AG04449 (cell line): ENCODE data around the gene FRMD4B.

Experiments
- CTCF ChIA-PET: fragments of 350-600 bp; formaldehyde crosslinking; extraction: SDS; loops from one replicate; lab custom pipeline; 2021; ENCODE audit warnings: antibody characterized with exemption; lab: Yijun Ruan, JAX
- POLR2A ChIA-PET: fragments of 400-600, 350-600 bp; formaldehyde crosslinking; extraction: SDS; loops from one replicate; lab custom pipeline; 2020; ENCODE audit warnings: antibody characterized with exemption, inconsistent platforms; lab: Yijun Ruan, JAX
- DNase-seq: peaks from one replicate; pipeline ENCODE4 v3.0.0-alpha.2; 2010; ENCODE audit warnings: low read depth, low spot score
- H3K4me3 ChIP-seq: 2 replicates; pipeline ENCODE4 v1.5.1; 2011; ENCODE audit warnings: low read depth, mild to moderate bottlenecking, control low read depth, low read length
- TF ChIP-seq, protein P1 (sequence below): IDR thresholded peaks from one replicate; pipeline ENCODE4 v1.5.1; 2011; ENCODE audit warnings: mild to moderate bottlenecking, moderate library complexity, low read length, control low read depth, inconsistent platforms; ENCODE audit not compliant: insufficient read depth; ENCODE audit errors: missing control alignments

The FRMD4B gene

GRCh38 chr3:69377262-69377661 is 8.6 kb downstream of the FRMD4B start:
- CTCF ChIA-PET: interaction anchor here (0.7 to 6.2 kb wide), 4 partner anchors 9 to 216 kb away, joined by 3 to 32 read pairs (median 6); partner anchors contain the start of gene FRMD4B

DNA sequence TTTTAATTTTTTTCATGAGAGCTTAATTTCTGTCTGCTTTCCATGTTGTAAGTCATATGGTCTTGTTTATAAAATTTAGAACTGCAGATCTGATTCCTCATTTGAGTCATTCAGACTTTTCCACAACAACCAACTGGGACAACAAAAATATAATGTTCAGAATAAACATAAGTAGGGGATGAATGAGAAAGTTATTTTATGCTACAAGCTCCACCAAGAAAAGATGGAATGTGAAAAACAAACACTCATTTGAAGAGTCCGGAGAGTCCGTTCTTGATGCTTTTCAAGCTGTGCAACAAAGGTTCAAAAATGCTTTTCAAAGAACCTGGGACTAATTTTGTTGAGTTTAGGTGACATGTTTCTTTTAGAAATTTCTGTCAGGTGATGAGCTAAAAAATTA is 9.2 kb downstream of the FRMD4B start:
- ChIA-PET CTCF (interaction anchor here (0.9 to 6.2 kb wide), 4 partner anchors 9 to 215 kb away, joined by 3 to 32 read pairs (median 6); partner anchors contain the start of gene FRMD4B), POLR2A (interaction anchor here (0.7 kb wide), 1 partner anchor 980 kb away, joined by 3 read pairs; no protein-coding TSS in a partner anchor)
- TF ChIP-seq, protein P1, sequence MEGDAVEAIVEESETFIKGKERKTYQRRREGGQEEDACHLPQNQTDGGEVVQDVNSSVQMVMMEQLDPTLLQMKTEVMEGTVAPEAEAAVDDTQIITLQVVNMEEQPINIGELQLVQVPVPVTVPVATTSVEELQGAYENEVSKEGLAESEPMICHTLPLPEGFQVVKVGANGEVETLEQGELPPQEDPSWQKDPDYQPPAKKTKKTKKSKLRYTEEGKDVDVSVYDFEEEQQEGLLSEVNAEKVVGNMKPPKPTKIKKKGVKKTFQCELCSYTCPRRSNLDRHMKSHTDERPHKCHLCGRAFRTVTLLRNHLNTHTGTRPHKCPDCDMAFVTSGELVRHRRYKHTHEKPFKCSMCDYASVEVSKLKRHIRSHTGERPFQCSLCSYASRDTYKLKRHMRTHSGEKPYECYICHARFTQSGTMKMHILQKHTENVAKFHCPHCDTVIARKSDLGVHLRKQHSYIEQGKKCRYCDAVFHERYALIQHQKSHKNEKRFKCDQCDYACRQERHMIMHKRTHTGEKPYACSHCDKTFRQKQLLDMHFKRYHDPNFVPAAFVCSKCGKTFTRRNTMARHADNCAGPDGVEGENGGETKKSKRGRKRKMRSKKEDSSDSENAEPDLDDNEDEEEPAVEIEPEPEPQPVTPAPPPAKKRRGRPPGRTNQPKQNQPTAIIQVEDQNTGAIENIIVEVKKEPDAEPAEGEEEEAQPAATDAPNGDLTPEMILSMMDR: no peak
- no peak overlapping the region for H3K4me3 ChIP-seq
- no peak for DNase-seq

More at GRCh38 chr3:69377262-69377661, 8.6 kb downstream of the FRMD4B start:
- TF ChIP-seq, protein P1: no peak
- H3K4me3 ChIP-seq: no peak overlapping the region
- POLR2A ChIA-PET: interaction anchor here (0.7 kb wide), 1 partner anchor 980 kb away, joined by 3 read pairs; no protein-coding TSS in a partner anchor
- no peak for DNase-seq

GRCh38 chr3:69371816-69372215 is 14.1 kb downstream of the FRMD4B start:
- TF ChIP-seq, protein P1: no peak
- DNase-seq: no peak
- ChIA-PET POLR2A (no interaction called here), CTCF (interaction anchor here (2.2 kb wide), 1 partner anchor 62 kb away, joined by 5 read pairs; no protein-coding TSS in a partner anchor)
- H3K4me3 ChIP-seq: no peak overlapping the region

DNA sequence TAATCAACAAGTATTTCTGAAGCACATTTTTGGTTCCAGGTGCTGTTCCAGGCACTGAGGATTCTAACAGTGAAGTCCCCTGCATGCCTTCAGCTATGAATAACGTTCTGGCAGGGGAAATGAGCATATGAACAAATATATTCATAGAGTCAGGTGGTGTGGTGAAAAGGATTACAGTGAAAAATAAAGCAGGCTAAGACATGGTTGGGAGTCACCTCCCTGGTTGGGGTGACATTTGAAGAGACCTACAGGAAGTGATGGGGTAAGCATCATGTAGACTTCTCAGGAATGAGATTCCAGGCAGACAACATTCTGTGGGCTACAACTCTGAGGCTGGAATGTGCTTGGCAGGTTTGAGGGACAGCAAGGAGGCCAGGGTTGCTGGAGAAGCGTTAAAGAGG is 15.0 kb downstream of the FRMD4B start:
- ChIA-PET CTCF (interaction anchor here (0.9 to 2.7 kb wide), 4 partner anchors 19 to 61 kb away, joined by 4 to 12 read pairs (median 4); no protein-coding TSS in a partner anchor), POLR2A (no interaction called here)
- TF ChIP-seq, protein P1: no peak
- no peak for DNase-seq
- H3K4me3 ChIP-seq: no peak overlapping the region

DNA sequence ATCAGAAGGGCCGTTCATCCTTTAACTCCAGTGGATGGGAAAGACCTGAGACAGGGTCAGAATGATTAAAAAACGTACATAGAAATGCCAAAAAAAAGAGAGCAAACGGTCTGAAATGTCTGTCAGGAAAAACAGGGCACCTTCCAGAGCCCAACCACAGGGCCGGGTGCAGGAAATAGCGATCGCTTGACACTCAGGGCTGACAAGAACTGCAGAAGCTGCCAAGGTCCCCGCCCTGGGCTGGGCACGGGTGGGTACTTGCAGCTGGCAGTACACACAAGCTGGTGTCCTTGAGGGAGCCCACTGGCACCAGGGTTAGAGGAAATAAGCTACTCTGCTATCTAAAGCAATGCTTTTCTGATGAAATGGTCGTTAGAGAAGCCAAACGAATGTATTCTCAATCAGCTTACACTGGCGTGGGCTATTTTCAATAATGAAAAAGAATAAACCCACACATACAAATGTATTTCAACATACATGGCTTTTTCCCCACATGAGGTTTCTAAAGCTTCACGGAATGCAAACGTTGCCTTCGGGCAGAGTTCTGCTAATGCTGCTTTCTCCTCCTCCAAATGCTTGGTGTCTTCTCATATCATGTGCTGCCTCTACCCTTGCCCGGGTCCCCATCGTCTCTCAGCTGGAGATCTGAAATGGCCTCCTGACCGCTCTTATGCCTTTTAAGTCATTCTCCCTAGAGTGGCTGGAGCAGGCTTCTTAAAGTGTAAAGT is 15.6 kb downstream of the FRMD4B start:
- no peak overlapping the region; the same call in 1 of the 2 replicates for H3K4me3 ChIP-seq
- TF ChIP-seq, protein P1: no peak
- ChIA-PET CTCF (interaction anchor here (0.9 to 2.7 kb wide), 5 partner anchors 20 to 61 kb away, joined by 3 to 12 read pairs (median 4); no protein-coding TSS in a partner anchor), POLR2A (no interaction called here)
- DNase-seq: no peak
